GM23338 (cell line): ENCODE measurements around the gene ARHGEF10L.

ENCODE experiments used
- TF ChIP-seq, protein P1 (sequence below), 2 experiments: fragments of 200-600 bp in 1 of 2; sonication (generic) in 1 of 2; conservative IDR thresholded peaks; 2 replicates each; pipeline versions ENCODE4 v1.5.1 to v1.6.1; 2016 to 2017; ENCODE audit warnings: antibody characterized with exemption in 2 of 2, low read depth in 2 of 2, mild to moderate bottlenecking in 2 of 2, moderate library complexity in 1 of 2
- TF ChIP-seq, protein P2 (sequence below): IDR thresholded peaks from one replicate; pipeline ENCODE4 v1.6.1; 2018; ENCODE audit warnings: antibody characterized with exemption; ENCODE audit not compliant: unreplicated experiment

DNA sequence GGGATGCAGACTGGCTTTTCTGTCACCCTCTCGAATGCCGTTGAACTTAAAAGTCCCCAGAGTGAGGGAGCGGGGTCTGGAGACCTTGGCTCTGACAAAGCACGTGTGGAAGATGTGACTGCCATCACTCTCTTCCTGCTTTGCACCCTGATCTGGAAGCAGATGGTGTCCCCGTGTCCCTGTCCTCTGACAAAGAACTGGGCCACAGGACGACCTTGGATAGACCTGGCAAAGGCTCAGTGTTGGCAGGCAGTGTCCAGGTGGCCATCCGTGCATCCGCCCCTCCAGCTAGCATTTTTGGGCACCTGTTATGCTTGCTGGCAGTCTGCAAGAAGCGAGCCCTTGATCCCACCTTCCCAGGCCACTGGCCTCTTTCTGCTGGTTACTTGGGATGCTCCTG is 27.4 kb downstream of the ARHGEF10L start:
- TF ChIP-seq, protein P1, sequence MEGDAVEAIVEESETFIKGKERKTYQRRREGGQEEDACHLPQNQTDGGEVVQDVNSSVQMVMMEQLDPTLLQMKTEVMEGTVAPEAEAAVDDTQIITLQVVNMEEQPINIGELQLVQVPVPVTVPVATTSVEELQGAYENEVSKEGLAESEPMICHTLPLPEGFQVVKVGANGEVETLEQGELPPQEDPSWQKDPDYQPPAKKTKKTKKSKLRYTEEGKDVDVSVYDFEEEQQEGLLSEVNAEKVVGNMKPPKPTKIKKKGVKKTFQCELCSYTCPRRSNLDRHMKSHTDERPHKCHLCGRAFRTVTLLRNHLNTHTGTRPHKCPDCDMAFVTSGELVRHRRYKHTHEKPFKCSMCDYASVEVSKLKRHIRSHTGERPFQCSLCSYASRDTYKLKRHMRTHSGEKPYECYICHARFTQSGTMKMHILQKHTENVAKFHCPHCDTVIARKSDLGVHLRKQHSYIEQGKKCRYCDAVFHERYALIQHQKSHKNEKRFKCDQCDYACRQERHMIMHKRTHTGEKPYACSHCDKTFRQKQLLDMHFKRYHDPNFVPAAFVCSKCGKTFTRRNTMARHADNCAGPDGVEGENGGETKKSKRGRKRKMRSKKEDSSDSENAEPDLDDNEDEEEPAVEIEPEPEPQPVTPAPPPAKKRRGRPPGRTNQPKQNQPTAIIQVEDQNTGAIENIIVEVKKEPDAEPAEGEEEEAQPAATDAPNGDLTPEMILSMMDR (conservative IDR thresholded peaks at IDR 0.05; ENCODE audit: low read depth in 2 of 2), result no peak
- TF ChIP-seq, protein P2, sequence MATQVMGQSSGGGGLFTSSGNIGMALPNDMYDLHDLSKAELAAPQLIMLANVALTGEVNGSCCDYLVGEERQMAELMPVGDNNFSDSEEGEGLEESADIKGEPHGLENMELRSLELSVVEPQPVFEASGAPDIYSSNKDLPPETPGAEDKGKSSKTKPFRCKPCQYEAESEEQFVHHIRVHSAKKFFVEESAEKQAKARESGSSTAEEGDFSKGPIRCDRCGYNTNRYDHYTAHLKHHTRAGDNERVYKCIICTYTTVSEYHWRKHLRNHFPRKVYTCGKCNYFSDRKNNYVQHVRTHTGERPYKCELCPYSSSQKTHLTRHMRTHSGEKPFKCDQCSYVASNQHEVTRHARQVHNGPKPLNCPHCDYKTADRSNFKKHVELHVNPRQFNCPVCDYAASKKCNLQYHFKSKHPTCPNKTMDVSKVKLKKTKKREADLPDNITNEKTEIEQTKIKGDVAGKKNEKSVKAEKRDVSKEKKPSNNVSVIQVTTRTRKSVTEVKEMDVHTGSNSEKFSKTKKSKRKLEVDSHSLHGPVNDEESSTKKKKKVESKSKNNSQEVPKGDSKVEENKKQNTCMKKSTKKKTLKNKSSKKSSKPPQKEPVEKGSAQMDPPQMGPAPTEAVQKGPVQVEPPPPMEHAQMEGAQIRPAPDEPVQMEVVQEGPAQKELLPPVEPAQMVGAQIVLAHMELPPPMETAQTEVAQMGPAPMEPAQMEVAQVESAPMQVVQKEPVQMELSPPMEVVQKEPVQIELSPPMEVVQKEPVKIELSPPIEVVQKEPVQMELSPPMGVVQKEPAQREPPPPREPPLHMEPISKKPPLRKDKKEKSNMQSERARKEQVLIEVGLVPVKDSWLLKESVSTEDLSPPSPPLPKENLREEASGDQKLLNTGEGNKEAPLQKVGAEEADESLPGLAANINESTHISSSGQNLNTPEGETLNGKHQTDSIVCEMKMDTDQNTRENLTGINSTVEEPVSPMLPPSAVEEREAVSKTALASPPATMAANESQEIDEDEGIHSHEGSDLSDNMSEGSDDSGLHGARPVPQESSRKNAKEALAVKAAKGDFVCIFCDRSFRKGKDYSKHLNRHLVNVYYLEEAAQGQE, result no peak
